ENCODE measurements around the gene IL15RA. TPM values are rescaled to one million over a fixed set of nuclear protein-coding genes. Genes with fewer than 3 reads are reported as not detected.
"Not testable (repeated sequence)": the region's sequence is repeated elsewhere in the genome, so short reads cannot be mapped to it uniquely, and the experiment has no call there.

IL15RA gene
- total RNA-seq, 1 experiment from 2014 or later: 11.0 TPM

GRCh38 chr10:5946419-5946775, 30.9 kb downstream of the IL15RA start:
- H3K4me1 ChIP-seq (ENCODE audit: control insufficient read depth, insufficient read depth, low read length); H3K4me3 ChIP-seq (ENCODE audit: low read depth in 2 of 2, low read length in 2 of 2); H3K27ac ChIP-seq (ENCODE audit: low read length); CTCF ChIA-PET; H3K9me3 ChIP-seq (ENCODE audit: control insufficient read depth, insufficient read depth, low read depth, low read length); BruUV-seq (replicated peaks); DNase-seq (ENCODE audit: low read depth, low spot score); H3K36me3 ChIP-seq (ENCODE audit: control insufficient read depth, insufficient read depth, low read length); H3K27me3 ChIP-seq (ENCODE audit: control insufficient read depth, insufficient read depth, low read length); in situ Hi-C loops (cut with HindIII; ENCODE audit: low pct_unique_long_range_greater_than_20kb, low sequenced_read_pairs); ATAC-seq: not testable (repeated sequence)
- POLR2A ChIA-PET: interaction anchor here (0.6 kb wide), 1 partner anchor 140 kb away, joined by 11 read pairs; no protein-coding TSS in a partner anchor
- intact Hi-C loops (cut with micrococcal nuclease; ENCODE audit: unreplicated experiment): loop anchor here (10.0 kb wide), 1 partner anchor 108 kb away; no protein-coding TSS in a partner anchor

GRCh38 chr10:5945561-5946418, 31.6 kb downstream of the IL15RA start:
- no peak for ATAC-seq
- no peak overlapping the region for H3K27ac ChIP-seq (ENCODE audit: low read length)
- H3K9me3 ChIP-seq (ENCODE audit: control insufficient read depth, insufficient read depth, low read depth, low read length): no peaks in the 10 kb centered on the region
- in situ Hi-C loops (cut with HindIII; ENCODE audit: low pct_unique_long_range_greater_than_20kb, low sequenced_read_pairs): no loop called here
- ChIA-PET CTCF (no interaction called here), POLR2A (interaction anchor here (0.6 kb wide), 1 partner anchor 139 kb away, joined by 11 read pairs; no protein-coding TSS in a partner anchor)
- no peaks in the 10 kb centered on the region for H3K4me1 ChIP-seq (ENCODE audit: control insufficient read depth, insufficient read depth, low read length)
- H3K27me3 ChIP-seq (ENCODE audit: control insufficient read depth, insufficient read depth, low read length): no peaks in the 10 kb centered on the region
- DNase-seq (ENCODE audit: low read depth, low spot score): no peak
- intact Hi-C loops (cut with micrococcal nuclease; ENCODE audit: unreplicated experiment): loop anchor here (10.0 kb wide), 1 partner anchor 109 kb away; no protein-coding TSS in a partner anchor
- TF ChIP-seq SIN3A (IDR thresholded peaks at IDR 0.05; ENCODE audit: borderline replicate concordance, insufficient read depth, low read depth, low read length): no peak
- TF ChIP-seq CTCF (IDR thresholded peaks at IDR 0.05): no peak
- TF ChIP-seq POLR2AphosphoS5 (IDR thresholded peaks at IDR 0.05; ENCODE audit: low read depth, low read length): no peak
- TF ChIP-seq, protein P1, sequence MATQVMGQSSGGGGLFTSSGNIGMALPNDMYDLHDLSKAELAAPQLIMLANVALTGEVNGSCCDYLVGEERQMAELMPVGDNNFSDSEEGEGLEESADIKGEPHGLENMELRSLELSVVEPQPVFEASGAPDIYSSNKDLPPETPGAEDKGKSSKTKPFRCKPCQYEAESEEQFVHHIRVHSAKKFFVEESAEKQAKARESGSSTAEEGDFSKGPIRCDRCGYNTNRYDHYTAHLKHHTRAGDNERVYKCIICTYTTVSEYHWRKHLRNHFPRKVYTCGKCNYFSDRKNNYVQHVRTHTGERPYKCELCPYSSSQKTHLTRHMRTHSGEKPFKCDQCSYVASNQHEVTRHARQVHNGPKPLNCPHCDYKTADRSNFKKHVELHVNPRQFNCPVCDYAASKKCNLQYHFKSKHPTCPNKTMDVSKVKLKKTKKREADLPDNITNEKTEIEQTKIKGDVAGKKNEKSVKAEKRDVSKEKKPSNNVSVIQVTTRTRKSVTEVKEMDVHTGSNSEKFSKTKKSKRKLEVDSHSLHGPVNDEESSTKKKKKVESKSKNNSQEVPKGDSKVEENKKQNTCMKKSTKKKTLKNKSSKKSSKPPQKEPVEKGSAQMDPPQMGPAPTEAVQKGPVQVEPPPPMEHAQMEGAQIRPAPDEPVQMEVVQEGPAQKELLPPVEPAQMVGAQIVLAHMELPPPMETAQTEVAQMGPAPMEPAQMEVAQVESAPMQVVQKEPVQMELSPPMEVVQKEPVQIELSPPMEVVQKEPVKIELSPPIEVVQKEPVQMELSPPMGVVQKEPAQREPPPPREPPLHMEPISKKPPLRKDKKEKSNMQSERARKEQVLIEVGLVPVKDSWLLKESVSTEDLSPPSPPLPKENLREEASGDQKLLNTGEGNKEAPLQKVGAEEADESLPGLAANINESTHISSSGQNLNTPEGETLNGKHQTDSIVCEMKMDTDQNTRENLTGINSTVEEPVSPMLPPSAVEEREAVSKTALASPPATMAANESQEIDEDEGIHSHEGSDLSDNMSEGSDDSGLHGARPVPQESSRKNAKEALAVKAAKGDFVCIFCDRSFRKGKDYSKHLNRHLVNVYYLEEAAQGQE (IDR thresholded peaks at IDR 0.05; ENCODE audit: insufficient read depth in 1 of 2, low read depth in 2 of 2, low read length in 1 of 2): no peak
- TF ChIP-seq TCF7L2 (IDR thresholded peaks at IDR 0.05; ENCODE audit: low read depth, low read length): no peak
- no peaks in the 10 kb centered on the region for H3K36me3 ChIP-seq (ENCODE audit: control insufficient read depth, insufficient read depth, low read length)
- BruUV-seq (replicated peaks): no TSS peak
- no peak overlapping the region for H3K4me3 ChIP-seq (ENCODE audit: low read depth in 2 of 2, low read length in 2 of 2)

- no peak for DNase-seq (ENCODE audit: low read depth, low spot score)
- CTCF ChIA-PET: no interaction called here
- Histone ChIP-seq H3K27ac (ENCODE audit: low read length) (no peak overlapping the region), H3K9me3 (ENCODE audit: control insufficient read depth, insufficient read depth, low read depth, low read length) (no peaks in the 10 kb centered on the region), H3K36me3 (ENCODE audit: control insufficient read depth, insufficient read depth, low read length) (no peaks in the 10 kb centered on the region), H3K4me3 (ENCODE audit: low read depth in 2 of 2, low read length in 2 of 2) (no peak overlapping the region), H3K4me1 (ENCODE audit: control insufficient read depth, insufficient read depth, low read length) (no peaks in the 10 kb centered on the region), H3K27me3 (ENCODE audit: control insufficient read depth, insufficient read depth, low read length) (no peaks in the 10 kb centered on the region)
- POLR2A ChIA-PET: no interaction called here
- BruUV-seq (replicated peaks): no TSS peak
- intact Hi-C loops (cut with micrococcal nuclease; ENCODE audit: unreplicated experiment): loop anchor here (10.0 kb wide), 1 partner anchor 110 kb away; no protein-coding TSS in a partner anchor
- TF ChIP-seq POLR2AphosphoS5 (IDR thresholded peaks at IDR 0.05; ENCODE audit: low read depth, low read length) (no peak), SIN3A (IDR thresholded peaks at IDR 0.05; ENCODE audit: borderline replicate concordance, insufficient read depth, low read depth, low read length) (no peak), TCF7L2 (IDR thresholded peaks at IDR 0.05; ENCODE audit: low read depth, low read length) (no peak), CTCF (IDR thresholded peaks at IDR 0.05) (no peak)
- TF ChIP-seq, protein P1 (IDR thresholded peaks at IDR 0.05; ENCODE audit: insufficient read depth in 1 of 2, low read depth in 2 of 2, low read length in 1 of 2): no peak
- no peak for ATAC-seq
- in situ Hi-C loops (cut with HindIII; ENCODE audit: low pct_unique_long_range_greater_than_20kb, low sequenced_read_pairs): no loop called here
Observed at GRCh38 chr10:5945190-5945509, 32.2 kb downstream of the IL15RA start.
